Dendritic cell treated with granulocyte-macrophage colony-stimulating factor and Interleukin-4, amounts not matched to agents 40 ng/mL and 50 ng/mL, for 4 days (primary cell): ENCODE results near the gene FUT8.

Experiments used
- H3K27ac Mint-ChIP-seq: one replicate; pipeline ENCODE4 v1.8.0; 2022; ENCODE audit warnings: mild to moderate bottlenecking, mixed read lengths
- H3K27me3 Mint-ChIP-seq: one replicate; pipeline ENCODE4 v1.8.0; 2022; ENCODE audit warnings: mild to moderate bottlenecking, mixed read lengths
- H3K36me3 Mint-ChIP-seq: one replicate; pipeline ENCODE4 v1.8.0; 2022; ENCODE audit warnings: low read depth, mixed read lengths
- H3K4me1 Mint-ChIP-seq: one replicate; pipeline ENCODE4 v1.8.0; 2022; ENCODE audit warnings: low read depth, mixed read lengths
- H3K4me3 Mint-ChIP-seq: one replicate; pipeline ENCODE4 v1.8.0; 2022; ENCODE audit warnings: mild to moderate bottlenecking, moderate library complexity, mixed read lengths
- H3K9me3 Mint-ChIP-seq: one replicate; pipeline ENCODE4 v1.8.0; 2022; ENCODE audit warnings: mixed read lengths
- intact Hi-C: fragments of 100-400 bp; cut with micrococcal nuclease; formaldehyde crosslinking; loops from one replicate; pipeline ENCODE4 v1.15.0; 2022

Gene FUT8

GRCh38 chr14:65731933-65732506 is 319.5 kb downstream of the FUT8 start:
- H3K27ac Mint-ChIP-seq: no peak overlapping the region
- peaks cover 7% of the 10 kb centered on the region for H3K9me3 Mint-ChIP-seq
- H3K4me3 Mint-ChIP-seq: no peak overlapping the region
- H3K27me3 Mint-ChIP-seq: no peaks in the 10 kb centered on the region
- peaks cover 4% of the 10 kb centered on the region for H3K4me1 Mint-ChIP-seq
- intact Hi-C loops: no loop called here
- H3K36me3 Mint-ChIP-seq: no peaks in the 10 kb centered on the region

DNA sequence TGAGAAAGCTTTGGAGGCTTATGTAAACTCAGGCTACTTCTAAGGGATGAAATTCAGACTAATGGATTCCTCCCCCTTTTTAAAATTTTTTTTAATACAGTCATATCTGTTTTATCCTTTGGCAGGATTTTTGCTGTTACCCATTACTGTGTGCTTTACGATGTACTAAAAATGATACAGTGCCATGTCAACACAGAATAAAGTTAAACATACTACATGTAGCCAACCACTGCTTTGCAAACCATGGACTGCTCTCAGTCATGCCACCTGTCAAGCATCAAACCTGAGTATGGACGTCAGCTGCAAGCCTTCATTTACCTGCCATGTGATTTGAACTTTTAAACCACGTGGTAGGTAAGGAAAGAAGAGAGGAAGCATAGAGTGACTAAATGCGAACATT is 325.8 kb downstream of the FUT8 start:
- Mint-ChIP-seq H3K27me3 (no peaks in the 10 kb centered on the region), H3K36me3 (no peaks in the 10 kb centered on the region), H3K4me3 (no peak overlapping the region), H3K9me3 (no peaks in the 10 kb centered on the region), H3K4me1 (no peaks in the 10 kb centered on the region), H3K27ac (no peak overlapping the region)
- intact Hi-C loops: no loop called here

GRCh38 chr14:65745396-65746190 is 333.1 kb downstream of the FUT8 start:
- Mint-ChIP-seq H3K4me1 (no peaks in the 10 kb centered on the region), H3K36me3 (no peaks in the 10 kb centered on the region), H3K9me3 (no peaks in the 10 kb centered on the region), H3K4me3 (no peak overlapping the region), H3K27me3 (no peaks in the 10 kb centered on the region), H3K27ac (no peak overlapping the region)
- intact Hi-C loops: no loop called here

GRCh38 chr14:65748796-65749195 is 336.3 kb downstream of the FUT8 start:
- H3K9me3 Mint-ChIP-seq: no peaks in the 10 kb centered on the region
- no peak overlapping the region for H3K27ac Mint-ChIP-seq
- H3K27me3 Mint-ChIP-seq: no peaks in the 10 kb centered on the region
- no peak overlapping the region for H3K4me3 Mint-ChIP-seq
- no peaks in the 10 kb centered on the region for H3K36me3 Mint-ChIP-seq
- H3K4me1 Mint-ChIP-seq: no peaks in the 10 kb centered on the region
- intact Hi-C loops: no loop called here

DNA sequence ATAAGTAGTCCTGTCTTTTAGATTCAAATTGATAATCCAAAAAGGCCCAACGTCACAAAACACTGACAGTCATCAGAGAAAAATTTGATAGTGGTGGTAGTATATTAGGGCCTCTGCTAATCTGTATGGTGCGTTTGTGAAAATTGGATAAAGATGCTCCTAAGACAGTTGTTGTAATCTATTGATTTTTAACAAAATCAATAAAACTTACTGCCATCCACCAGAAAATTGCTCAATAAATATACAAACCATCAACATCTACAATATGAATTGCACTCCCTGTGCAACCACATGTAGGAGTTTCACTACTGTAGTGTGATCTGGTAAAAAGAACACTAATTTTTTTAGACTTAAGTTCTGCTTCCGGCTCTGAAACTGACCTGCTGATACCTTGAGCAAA is 336.8 kb downstream of the FUT8 start:
- Mint-ChIP-seq H3K4me3 (no peak overlapping the region), H3K27me3 (no peaks in the 10 kb centered on the region), H3K36me3 (no peaks in the 10 kb centered on the region), H3K9me3 (no peaks in the 10 kb centered on the region), H3K4me1 (no peaks in the 10 kb centered on the region), H3K27ac (no peak overlapping the region)
- intact Hi-C loops: no loop called here

GRCh38 chr14:65750906-65751305 is 338.4 kb downstream of the FUT8 start:
- Mint-ChIP-seq H3K36me3 (no peaks in the 10 kb centered on the region), H3K27me3 (no peaks in the 10 kb centered on the region), H3K4me3 (no peak overlapping the region), H3K9me3 (no peaks in the 10 kb centered on the region), H3K27ac (no peak overlapping the region), H3K4me1 (no peaks in the 10 kb centered on the region)
- intact Hi-C loops: no loop called here

- H3K27ac Mint-ChIP-seq: no peak overlapping the region
- intact Hi-C loops: no loop called here
Measured at GRCh38 chr14:65751510-65751909, 339.0 kb downstream of the FUT8 start.

DNA sequence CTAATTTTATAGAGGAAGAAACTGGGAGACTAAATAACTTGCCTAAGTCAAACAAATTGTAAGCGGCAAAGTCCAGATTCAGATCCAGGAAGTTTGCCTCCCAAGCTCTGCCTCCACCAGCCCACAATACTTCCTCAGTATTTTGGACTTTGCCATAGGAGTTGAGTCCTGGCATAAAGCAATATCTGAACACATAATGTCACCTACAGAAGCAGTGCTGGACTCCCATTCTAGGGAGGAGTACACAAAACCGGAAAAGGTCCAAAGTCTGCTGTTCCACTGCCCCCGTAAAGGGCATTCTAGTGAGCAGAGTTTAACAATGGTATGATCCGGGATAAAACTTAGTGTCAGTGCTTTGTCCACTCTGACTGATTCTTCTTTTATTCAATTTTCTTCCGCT is 340.5 kb downstream of the FUT8 start:
- intact Hi-C loops: no loop called here
- Mint-ChIP-seq H3K9me3 (no peaks in the 10 kb centered on the region), H3K27me3 (no peaks in the 10 kb centered on the region), H3K36me3 (no peaks in the 10 kb centered on the region), H3K4me1 (no peaks in the 10 kb centered on the region), H3K4me3 (no peak overlapping the region), H3K27ac (no peak overlapping the region)

More at GRCh38 chr14:65751510-65751909, 339.0 kb downstream of the FUT8 start:
- no peaks in the 10 kb centered on the region for H3K27me3 Mint-ChIP-seq
- H3K36me3 Mint-ChIP-seq: no peaks in the 10 kb centered on the region
- no peaks in the 10 kb centered on the region for H3K4me1 Mint-ChIP-seq
- no peaks in the 10 kb centered on the region for H3K9me3 Mint-ChIP-seq
- no peak overlapping the region for H3K4me3 Mint-ChIP-seq

DNA sequence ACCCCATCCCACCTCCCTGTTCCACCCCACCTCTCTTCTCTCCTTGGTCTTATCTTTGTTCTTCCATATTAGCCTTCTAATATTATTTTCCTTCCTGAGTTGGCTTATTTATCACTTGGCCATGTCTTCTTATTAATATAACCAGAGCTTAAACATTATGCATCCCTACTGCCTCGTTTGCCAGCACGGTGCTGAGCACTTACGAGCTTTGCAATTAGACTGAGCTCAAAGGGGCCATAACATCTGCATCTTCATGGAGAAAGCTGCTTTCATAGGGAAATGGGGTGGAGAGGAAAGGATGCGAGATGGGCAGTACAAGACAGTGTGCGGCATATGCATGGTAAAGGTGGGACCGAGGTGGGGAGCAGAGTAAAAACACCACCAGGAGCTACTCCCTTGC is 342.8 kb downstream of the FUT8 start:
- no peaks in the 10 kb centered on the region for H3K9me3 Mint-ChIP-seq
- no peaks in the 10 kb centered on the region for H3K4me1 Mint-ChIP-seq
- no peak overlapping the region for H3K27ac Mint-ChIP-seq
- no peak overlapping the region for H3K4me3 Mint-ChIP-seq
- no peaks in the 10 kb centered on the region for H3K36me3 Mint-ChIP-seq
- intact Hi-C loops: no loop called here
- no peaks in the 10 kb centered on the region for H3K27me3 Mint-ChIP-seq

DNA sequence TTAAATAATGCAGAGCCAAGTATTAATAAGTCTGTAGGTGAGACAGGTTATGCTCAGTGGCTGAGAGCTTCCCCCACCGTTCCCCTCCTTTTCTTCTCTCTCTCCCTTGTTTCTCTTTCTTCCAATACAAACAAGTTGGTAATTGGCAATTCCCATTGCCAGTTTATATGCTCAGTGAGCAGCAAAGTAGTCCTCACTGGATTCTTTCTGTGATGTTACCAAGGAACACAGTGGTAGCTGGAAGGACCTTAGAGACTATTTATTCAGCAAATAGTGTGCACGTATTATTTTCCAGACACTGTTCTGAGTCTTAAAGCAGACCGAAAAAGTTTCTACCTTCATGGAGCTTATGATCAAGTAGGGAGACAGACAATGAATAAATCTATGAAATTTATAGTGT is 344.4 kb downstream of the FUT8 start:
- Mint-ChIP-seq H3K4me1 (no peaks in the 10 kb centered on the region), H3K27ac (no peak overlapping the region), H3K36me3 (no peaks in the 10 kb centered on the region), H3K9me3 (no peaks in the 10 kb centered on the region), H3K27me3 (no peaks in the 10 kb centered on the region), H3K4me3 (no peak overlapping the region)
- intact Hi-C loops: no loop called here

- no peaks in the 10 kb centered on the region for H3K36me3 Mint-ChIP-seq
- no peak overlapping the region for H3K4me3 Mint-ChIP-seq
- no peaks in the 10 kb centered on the region for H3K27me3 Mint-ChIP-seq
- no peaks in the 10 kb centered on the region for H3K4me1 Mint-ChIP-seq
- intact Hi-C loops: no loop called here
- peaks cover 12% of the 10 kb centered on the region for H3K9me3 Mint-ChIP-seq
- H3K27ac Mint-ChIP-seq: no peak overlapping the region
Measured at GRCh38 chr14:65769151-65769550, 356.6 kb downstream of the FUT8 start.

- intact Hi-C loops: no loop called here
- no peaks in the 10 kb centered on the region for H3K4me1 Mint-ChIP-seq
- H3K36me3 Mint-ChIP-seq: no peaks in the 10 kb centered on the region
- no peaks in the 10 kb centered on the region for H3K27me3 Mint-ChIP-seq
- H3K9me3 Mint-ChIP-seq: peaks cover 12% of the 10 kb centered on the region
- no peak overlapping the region for H3K4me3 Mint-ChIP-seq
- no peak overlapping the region for H3K27ac Mint-ChIP-seq
Measured at GRCh38 chr14:65770681-65771080, 358.2 kb downstream of the FUT8 start.

DNA sequence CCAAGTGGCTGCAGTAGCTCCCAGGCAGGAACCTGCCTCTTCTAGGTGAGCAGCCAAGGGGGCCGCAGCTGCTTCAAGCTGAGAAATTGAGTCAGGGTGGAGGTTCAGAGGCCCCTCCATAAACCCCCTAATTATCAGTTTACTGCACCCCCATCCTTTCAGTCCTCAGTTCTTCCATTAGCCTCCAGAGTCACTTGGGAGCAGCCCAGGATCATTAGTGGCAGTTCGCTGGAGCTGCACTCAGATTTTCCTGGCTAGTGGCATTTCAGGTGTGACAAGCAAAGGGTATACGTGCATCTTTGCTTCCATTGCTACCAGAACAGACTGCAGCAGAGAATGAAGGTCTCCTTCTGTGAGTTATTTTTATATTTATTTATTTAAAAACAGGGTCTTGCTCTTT is 358.7 kb downstream of the FUT8 start:
- Mint-ChIP-seq H3K9me3 (peaks cover 6% of the 10 kb centered on the region), H3K36me3 (no peaks in the 10 kb centered on the region), H3K4me3 (no peak overlapping the region), H3K4me1 (no peaks in the 10 kb centered on the region), H3K27me3 (no peaks in the 10 kb centered on the region), H3K27ac (no peak overlapping the region)
- intact Hi-C loops: no loop called here

- H3K27ac Mint-ChIP-seq: no peak overlapping the region
Measured at GRCh38 chr14:65772466-65772865, 359.9 kb downstream of the FUT8 start.

More at GRCh38 chr14:65772466-65772865, 359.9 kb downstream of the FUT8 start:
- no peak overlapping the region for H3K4me3 Mint-ChIP-seq
- H3K27me3 Mint-ChIP-seq: no peaks in the 10 kb centered on the region
- H3K36me3 Mint-ChIP-seq: no peaks in the 10 kb centered on the region
- no peaks in the 10 kb centered on the region for H3K4me1 Mint-ChIP-seq
- intact Hi-C loops: no loop called here
- H3K9me3 Mint-ChIP-seq: peaks cover 5% of the 10 kb centered on the region
